Hindlimb muscle (tissue), 1 donor: ENCODE data around the gene DHRS4. TPM values are rescaled to one million over a fixed set of nuclear protein-coding genes. Genes with fewer than 3 reads are reported as not detected.
"Not testable (repeated sequence)": the region's sequence is repeated elsewhere in the genome, so short reads cannot be mapped to it uniquely, and the experiment has no call there.

Experiments used
- DNase-seq: peaks from one replicate; pipeline ENCODE4 v3.0.0-alpha.2; 2013
- polyA plus RNA-seq: library from polyadenylated mRNA; unstranded; fragments of 120-200 nt; gene quantifications from one replicate; pipeline ENCODE4 v1.2.1, GENCODE V29; 2013; ENCODE audit not compliant: insufficient read length

Gene DHRS4
- polyA plus RNA-seq, 1 donor = 21.9 TPM

DNA sequence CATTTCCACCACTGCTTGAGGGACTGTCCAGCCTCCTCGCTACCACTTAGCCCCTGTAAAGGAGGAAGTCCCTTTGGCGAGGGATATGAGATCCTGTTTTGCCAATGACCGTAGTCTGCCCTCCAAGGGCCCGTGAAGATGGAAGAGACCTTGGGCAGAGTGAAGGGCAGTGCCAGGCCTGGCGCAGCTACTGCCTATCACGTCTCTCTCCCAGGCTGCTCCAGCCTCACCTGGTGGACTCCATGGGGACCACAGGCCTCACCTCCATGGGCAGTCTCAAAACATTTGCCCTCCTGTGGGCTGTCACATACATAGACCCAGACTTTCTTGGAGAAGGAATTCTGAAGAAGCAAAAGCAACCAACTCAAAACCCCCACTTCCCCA, 34.6 kb downstream of the DHRS4 start:
- not testable (repeated sequence) for DNase-seq

DNA sequence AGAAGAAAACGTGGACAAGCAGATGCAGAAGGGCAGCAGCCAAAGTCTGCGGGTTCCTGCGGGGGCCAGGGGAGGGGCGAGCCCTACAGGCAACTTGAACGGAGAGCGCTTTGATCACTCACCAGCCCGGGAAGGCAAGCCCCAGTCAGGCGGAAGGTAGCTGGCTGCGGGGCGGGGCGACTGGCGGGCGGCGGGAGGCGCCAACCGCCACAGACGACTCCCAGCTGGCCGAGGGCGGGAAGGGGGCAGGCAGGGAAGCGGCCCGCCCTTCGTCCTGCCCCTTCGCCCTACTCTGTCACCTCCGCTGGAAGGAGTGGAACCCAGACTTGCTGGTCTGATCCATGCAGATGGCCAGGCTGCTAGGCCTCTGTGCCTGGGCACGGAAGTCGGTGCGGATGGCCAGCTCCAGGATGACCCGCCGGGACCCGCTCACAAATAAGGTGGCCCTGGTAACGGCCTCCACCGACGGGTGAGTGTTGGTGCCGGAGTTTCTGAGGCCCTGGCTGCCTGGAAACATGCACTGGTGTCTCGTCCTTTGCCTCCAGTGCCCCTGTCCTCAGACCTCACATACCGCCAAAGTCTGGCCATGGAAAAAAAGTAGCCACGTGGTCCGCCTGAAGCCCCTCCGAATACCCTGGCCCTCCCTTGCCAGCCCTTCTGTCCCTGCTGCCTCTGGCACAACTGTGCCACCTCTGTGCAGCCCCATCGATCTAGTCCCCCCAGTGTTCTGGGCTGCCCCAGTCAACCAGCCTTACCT, 35.2 kb downstream of the DHRS4 start, which contains the start of gene DHRS4L2:
TSS of gene DHRS4L2 (plus strand) at position 323 of the 757 bp plus-strand sequence. CDS start at position 342, 19 bp downstream.
- peak; percentile 73 for DNase-seq

DNA sequence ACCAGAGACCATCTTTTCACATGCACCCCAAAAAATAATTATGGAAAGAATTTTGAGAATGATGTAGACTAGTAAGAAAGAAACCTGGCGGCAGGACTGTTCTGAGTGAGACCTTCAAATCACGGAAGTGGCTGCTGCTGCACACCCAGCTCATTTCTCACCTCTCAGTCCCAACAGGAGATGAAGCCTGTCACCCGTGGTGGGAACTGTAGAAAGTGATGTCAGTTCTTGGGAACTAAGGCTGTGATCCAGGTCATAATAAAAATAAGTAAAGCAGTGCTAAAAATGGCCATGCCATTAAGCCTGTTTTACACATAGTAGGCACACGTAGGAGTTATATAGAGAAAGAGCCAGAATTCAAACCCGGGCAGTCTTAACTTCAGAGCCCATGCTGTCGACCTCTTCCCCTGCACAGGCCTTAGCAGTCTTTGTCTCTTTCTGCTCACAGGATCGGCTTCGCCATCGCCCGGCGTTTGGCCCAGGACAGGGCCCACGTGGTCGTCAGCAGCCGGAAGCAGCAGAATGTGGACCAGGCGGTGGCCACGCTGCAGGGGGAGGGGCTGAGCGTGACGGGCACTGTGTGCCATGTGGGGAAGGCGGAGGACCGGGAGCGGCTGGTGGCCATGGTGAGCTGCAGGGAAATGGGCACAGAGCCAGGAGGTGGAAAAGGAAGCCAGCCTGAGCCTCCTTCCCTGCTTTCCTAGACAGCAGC, 36.3 kb downstream of the DHRS4 start:
- DNase-seq = not testable (repeated sequence)

DNA sequence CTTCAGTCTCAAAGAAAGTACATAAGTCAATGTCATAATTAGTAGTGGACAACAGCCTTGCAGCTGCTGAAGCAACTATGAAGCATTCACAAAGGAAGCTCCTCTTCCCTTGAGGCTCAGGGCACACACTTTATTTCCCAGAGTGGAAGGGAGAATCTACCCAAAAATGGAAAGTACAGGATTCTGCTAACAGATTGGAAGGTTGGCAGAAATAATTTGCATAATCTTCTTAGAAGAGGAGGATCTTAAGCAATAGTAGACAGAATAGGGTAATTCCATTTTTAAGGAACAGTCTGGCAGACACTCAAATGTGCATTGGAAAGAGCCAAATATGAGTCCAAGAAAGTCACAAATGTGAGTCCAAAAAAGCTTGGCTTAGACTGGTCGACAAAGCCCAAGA, 37.4 kb downstream of the DHRS4 start:
- DNase-seq = not testable (repeated sequence)

DNA sequence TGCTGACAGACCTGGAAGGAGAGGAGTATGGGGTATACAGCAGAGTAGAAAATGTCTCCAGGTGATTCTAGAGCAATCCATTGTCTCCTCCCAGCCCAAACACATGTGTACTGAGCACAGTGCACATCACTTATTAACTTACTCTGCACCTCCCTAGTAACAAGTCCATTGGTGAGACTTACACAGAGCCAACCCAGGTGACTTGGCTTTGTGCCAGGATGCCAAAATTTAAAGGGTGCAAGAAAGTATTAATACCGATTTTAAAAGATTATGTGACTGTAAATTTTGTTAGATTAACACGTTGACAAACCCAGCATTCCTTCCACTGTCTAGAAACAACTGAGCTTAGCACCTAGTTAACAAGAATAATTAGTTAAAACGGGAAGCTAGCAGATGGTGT, 39.5 kb downstream of the DHRS4 start:
- DNase-seq = not testable (repeated sequence)

DNA sequence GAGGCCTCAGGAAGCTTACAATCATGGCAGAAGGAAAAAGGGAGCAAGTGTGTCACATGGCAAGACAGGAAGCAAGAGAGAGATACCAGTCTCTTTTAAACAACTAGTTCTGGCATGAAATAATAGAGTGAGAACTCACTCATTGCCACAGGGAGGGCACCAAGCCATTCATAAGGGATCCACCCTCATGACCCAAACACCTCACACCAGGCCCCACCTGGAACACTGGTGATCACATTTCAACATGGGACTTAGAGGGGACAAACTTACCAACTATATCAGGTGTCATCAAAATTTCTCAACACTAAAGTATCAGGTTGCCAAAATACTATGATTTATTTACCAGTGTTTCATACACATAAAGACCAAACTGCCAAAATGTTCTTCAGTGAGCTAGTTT, 42.4 kb downstream of the DHRS4 start:
- DNase-seq = not testable (repeated sequence)

DNA sequence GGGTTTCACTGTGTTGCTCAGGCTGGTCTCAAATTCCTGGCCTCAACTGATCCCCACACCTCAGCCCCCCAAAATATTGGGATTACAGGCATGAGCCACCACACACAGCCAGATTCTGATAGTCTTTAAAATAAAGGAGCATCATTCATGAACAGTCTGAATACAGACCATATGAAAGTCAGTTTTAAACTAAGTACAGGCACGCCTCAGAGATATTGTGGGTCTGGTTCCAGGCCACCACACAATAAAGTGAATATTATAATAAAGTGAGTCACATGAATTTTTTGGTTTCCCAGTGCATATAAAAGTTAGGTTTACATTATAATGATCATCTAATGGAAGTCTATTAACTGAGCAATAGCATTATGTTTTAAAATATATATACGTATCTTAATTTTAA, 43.3 kb downstream of the DHRS4 start:
- DNase-seq = not testable (repeated sequence)

DNA sequence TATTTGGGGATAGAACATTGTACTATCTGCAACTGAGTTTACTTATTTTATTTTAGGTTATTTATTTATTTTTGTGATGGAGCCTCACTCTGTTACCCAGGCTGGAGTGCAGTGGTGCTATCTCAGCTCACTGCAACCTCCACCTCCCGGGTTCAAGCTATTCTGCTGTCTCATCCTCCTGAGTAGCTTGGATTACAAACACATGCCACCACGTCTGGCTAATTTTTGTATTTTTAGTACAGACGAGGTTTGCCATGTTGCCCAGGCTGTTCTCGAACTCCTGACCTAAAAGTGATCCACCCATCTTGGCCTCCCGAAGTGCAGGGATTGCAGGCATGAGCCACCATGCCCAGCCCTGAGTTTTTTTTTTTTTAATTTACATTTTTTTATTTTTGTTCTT, 46.1 kb downstream of the DHRS4 start:
- DNase-seq = not testable (repeated sequence)

DNA sequence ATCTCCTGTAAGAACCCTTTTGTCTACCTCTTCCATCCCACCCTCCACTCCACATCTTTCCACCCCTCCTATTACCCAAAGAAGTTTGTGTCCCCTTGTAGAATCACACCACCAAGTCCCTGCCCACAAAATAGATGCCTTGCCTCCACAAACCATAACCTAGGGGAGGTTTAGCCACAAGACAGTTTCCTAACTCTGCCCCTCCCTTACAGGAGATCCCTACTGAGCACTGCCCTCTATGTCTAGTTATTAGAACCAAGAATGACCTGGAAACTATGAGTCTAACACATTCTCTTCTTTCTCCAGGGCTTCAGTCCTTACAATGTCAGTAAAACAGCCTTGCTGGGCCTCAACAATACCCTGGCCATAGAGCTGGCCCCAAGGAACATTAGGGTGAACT, 47.5 kb downstream of the DHRS4 start:
- DNase-seq = not testable (repeated sequence)

DNA sequence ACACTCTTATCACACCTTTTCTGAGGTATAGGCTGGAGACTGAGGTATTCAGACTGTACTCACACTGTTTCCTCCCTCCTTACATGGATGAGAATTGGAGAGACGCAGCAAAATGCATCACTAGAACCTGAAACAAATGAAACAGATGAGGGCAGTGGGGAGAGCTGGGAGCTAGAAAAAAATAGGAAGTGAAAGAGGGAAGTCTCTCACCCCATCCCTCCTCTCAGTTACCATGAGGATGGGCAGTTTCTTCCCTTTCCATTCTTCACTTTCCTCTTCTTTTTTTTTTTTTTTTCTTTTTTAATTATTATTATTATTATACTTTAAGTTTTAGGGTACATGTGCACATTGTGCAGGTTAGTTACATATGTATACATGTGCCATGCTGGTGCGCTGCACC, 48.1 kb downstream of the DHRS4 start:
- DNase-seq = not testable (repeated sequence)

DNA sequence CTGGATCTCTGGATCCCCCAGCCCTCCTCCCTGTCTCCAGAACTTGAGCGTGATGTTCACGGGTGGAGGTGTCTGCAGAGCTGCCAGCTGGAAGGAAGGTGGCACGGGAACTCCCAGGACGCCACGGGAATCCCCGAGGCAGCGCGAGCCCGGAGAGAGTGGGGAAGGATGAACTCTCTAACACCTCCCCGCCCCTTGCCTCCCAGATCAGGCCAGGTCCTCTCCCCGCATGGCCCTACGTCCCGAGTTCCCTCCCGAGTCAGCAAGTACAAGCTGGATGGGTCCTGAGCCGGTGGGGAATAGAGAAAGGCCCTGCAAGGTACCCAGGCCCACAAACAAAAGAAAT, 52.9 kb downstream of the DHRS4 start:
- not testable (repeated sequence) for DNase-seq

DNA sequence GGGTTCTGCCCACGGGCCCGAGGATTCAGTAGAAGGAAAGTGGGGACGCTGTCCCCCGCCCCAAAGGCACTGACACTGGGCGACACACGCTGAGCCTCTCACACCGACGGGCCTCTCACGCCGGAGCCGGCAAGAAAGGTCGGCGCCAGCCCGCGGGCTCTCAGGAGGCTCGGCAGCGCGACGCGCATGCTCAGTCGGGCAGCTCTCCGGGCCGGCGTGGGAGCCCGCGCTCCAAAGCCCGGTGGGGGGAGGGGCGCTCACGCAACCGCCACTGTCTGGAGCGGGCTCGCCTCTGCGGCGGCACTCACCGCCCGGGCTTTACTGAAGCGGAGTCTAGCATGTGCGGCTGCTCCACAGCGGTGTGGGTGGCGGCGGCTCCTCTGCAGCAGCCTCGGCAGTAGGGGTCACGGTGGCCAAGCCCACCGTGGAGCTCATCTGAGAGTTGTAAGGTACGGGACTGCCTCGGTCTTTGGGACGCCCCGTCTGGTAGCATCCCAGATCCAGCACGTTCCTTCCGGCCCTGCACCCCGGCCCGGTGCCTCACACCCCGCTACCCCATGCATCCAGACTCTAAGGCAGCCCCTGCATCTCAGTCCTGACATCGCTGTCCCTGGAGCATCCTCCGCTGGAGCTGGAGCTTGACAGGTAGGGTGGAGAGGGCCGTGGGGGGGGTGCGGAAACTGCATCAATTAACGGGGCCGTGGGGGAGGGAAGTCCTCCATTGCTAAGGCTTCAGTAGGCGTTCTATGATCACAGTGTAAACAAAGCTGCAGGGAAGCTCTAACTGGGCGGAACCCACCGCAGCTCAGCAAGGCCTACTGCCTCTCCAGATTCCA, 53.5 kb downstream of the DHRS4 start:
- DNase-seq = peak; percentile 54

DNA sequence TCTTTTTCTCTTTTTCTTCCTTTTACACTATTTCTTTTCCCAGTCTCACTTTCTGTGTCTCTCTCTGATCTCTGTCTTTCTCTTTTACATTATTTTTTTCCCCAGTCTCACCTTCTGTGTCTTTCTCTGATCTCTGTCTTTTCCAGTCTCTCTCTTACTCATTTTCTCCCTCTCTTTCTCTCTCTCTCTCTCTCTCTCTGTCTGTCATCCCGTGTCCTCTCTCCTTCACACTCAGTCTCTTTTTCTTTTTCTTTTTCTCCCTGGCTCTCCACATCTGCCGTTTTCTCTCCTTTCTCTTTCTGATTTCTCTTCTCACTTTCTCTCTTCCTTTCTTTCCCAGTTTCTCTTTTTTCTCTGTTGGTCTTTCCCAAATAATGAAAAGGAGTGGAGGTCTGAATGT, 57.5 kb downstream of the DHRS4 start:
- no peak for DNase-seq

DNA sequence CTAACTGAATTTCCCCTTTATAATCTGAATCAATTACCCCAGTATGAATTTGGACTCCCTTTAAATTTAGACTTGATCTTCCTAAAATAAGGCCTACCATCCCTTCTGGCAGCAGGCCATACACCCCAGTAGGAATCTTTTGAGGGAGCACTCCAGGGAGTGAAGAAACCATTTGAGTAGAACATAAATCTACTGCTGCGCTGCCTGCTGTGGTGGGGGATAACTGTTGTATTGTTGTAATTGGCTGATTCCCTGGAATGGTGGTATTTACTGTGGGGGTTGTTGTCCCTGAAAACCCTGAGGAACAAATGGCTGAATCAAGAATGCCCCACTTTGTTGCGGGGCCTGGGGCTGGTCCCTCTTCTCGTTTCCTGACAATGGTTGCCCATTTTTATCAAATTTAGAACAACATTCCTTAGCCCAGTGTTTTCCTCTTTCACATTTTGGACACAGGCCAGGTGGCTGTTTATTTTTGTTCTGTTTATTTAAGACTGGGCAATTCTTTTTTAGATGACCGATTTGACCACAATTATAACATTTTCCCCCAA, 59.2 kb downstream of the DHRS4 start:
- DNase-seq = not testable (repeated sequence)

DNA sequence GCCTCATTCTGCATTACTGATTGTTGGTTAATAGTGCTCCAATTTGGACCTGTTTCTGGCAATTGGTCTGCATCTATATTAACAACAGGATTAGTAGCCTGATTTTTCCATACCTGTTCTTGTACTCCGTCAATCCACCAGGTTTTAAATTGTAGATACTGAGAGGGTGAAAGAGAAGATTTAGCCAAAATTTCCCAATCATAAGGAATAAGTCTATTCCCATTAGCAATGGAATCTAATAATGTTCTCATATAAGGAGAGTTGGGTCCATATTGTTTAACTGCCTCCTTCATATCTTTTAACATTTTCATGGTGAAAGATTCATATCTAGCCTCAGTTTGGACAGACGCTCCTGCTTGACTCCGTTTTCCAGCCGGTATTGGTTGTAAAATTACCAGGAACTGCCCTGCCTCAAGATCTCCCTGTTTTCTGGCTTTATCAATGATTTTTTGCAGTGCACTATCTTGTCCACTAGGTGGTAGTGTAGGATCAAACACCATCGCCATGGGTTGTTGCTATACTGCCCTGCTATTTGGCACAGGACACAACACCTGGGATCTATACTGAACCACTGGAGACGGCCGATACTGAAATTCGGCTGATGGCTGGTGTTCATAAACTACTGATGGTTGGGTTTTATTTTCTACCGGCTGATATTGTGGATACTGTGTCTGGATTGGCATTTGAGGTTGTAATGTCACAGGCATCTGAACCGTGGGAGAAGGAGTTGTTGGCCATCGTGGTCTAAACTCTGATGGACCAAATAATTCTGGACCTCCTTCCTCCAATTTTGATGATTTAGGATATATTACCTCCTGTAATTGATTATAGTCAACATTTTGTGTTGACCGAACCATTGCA, 60.3 kb downstream of the DHRS4 start:
- peak; percentile 75 for DNase-seq

DNA sequence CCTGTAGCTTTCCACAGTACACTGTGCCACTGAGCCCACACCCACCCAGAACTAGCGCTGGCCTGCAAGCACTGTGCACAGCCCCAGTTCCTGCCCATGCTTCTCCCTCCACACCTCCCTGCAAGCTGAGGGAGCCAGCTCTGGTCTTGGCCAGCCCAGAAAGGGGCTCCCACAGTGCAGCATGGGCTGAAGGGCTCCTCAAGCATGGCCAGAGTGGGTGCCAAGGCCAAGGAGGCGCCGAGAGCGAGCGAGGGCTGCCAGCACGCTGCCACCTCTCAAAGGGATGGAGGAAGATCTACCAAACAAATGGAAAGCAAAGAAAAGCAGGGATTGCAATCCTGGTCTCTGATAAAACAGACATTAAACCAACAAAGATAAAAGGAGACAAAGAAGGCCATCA, 62.2 kb downstream of the DHRS4 start:
- not testable (repeated sequence) for DNase-seq

Other genes with a start within 250 kb of the DHRS4 start
- 9.2 TPM for gene DHRS4L2, start 35.2 kb downstream of the DHRS4 start, polyA plus RNA-seq
- 0.10 TPM for gene CARMIL3, start 98.2 kb downstream of the DHRS4 start, polyA plus RNA-seq
- not detected for gene CPNE6, start 117.8 kb downstream of the DHRS4 start, polyA plus RNA-seq
- gene PCK2, start 140.5 kb downstream of the DHRS4 start, polyA plus RNA-seq = 4.3 TPM
- gene DCAF11, start 161.0 kb downstream of the DHRS4 start, polyA plus RNA-seq = 48.2 TPM
- gene NRL, start 161.2 kb downstream of the DHRS4 start, polyA plus RNA-seq = 1.7 TPM
- gene FITM1, start 176.9 kb downstream of the DHRS4 start, polyA plus RNA-seq = 146 TPM
- gene PSME1, start 182.4 kb downstream of the DHRS4 start, polyA plus RNA-seq = 110 TPM
- gene EMC9, start 187.8 kb downstream of the DHRS4 start, polyA plus RNA-seq = 29.8 TPM
- gene PSME2, start 192.8 kb downstream of the DHRS4 start, polyA plus RNA-seq = 75.2 TPM
- 39.5 TPM for gene RNF31, start 193.7 kb downstream of the DHRS4 start, polyA plus RNA-seq
- gene IRF9, start 207.5 kb downstream of the DHRS4 start, polyA plus RNA-seq = 32.6 TPM
- gene REC8, start 218.3 kb downstream of the DHRS4 start, polyA plus RNA-seq = 14.5 TPM
- 33.5 TPM for gene IPO4, start 235.0 kb downstream of the DHRS4 start, polyA plus RNA-seq
- 18.6 TPM for gene TM9SF1, start 241.7 kb downstream of the DHRS4 start, polyA plus RNA-seq